GM21528 (cell line): Measurements from ENCODE around the gene PPME1.

Experiments used
- ATAC-seq: cut with Tn5 transposase; IDR thresholded peaks from one replicate; pipeline ENCODE4 v1.9.1; 2021; ENCODE audit warnings: mild to moderate bottlenecking, moderate library complexity; ENCODE audit not compliant: unreplicated experiment, low FRiP score

The PPME1 gene

GRCh38 chr11:74278103-74278502, 107.0 kb downstream of the PPME1 start:
- no peak for ATAC-seq

DNA sequence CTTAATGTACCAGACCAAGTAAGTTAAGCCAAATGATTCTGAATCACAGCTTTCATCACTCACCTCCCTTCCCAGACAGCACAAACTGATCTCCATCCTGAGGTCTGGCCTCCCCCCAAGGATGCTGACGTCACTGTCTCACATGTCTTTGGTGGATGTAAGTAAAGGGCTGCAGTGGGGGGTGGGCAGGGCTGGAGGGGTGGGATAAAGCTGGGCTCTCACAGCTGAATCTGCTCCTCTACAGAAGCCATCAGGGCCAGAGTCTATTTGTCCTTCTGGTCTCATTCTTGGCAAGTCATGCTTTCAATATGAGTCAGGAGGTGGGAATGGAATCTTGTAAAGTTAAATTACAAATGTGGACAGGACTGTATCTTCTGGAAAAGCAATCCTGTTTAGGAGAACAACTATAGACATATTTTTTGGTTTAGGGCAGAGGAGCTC, 107.7 kb downstream of the PPME1 start:
- no peak for ATAC-seq

DNA sequence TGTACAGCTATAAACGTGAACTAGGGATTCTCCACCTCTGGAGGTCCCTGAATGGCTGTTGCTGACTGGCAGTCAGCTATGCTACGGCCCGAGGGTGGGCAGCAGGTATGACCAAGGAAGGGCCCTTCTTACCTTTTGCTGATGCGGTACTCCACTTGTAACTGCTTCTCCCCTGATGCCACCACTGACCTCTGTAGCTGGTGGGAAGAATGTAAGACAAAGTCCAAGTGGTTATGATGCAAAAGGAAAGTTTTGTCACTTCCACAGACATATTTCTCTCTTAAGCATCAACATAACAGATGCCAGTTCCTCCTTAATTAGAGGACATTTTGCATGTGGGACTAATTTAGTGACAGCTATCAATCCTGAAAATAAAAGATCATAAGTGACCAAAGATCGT, 108.2 kb downstream of the PPME1 start:
- ATAC-seq, result no peak

DNA sequence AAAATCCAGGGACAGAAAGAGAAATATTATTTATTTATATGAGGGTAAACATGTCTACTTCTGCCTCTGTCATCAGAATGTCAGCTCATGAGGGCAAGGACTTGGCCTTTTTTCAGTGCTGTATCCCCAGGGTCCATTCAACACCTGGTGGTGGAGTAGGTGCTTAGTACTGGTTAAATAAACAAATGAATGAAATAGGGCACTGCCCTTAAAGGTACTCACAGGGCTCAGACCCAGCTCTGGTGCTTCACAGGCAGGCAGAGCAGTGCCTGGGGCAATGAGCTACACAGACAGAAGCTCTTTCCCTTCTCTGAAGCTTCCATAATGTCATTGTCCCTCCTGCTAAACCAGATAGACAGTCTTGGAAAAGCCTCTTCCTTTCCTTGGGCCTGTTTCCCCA, 109.4 kb downstream of the PPME1 start:
- no peak for ATAC-seq

DNA sequence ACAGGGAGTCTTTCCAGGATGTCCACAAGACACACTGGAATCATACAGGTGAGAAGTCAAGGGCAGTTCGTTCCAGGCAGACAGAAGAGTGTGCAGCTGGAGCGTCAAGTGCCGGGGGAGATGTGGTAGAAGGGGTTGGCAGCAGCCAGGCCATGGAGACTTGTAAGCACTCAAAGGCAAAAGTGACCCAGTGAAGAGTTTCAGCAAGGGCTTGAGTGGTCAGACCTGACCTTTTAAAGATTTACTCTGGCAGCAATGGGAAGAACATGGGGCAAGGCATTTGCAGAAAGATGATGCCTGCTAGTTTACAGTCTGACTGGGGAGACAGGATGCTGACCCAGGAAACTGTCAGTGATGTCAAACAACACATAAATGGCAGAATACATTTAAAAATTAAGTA, 111.3 kb downstream of the PPME1 start:
- ATAC-seq, result no peak

DNA sequence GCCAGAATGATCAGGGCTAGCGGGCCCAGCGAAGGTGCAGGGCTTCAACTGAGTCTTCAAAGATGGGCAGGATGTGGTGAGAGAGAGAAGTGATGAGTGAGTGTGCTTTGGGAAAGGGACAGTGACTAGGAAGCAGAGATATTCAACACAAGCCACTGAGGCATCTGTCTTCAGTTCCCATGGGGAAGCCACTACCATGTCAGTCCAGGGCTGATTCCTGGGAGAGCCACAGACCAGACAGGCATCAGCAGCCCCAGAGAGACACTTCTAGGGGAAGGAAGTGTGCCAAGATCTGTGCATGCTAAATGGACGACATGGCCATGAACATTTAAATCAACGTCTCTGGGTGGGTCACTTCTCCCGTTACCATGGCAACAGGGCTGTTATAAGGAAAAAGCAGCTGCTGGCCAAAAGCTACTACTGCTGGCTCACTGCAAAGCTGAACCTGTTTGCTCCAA, 111.9 kb downstream of the PPME1 start:
- no peak for ATAC-seq

DNA sequence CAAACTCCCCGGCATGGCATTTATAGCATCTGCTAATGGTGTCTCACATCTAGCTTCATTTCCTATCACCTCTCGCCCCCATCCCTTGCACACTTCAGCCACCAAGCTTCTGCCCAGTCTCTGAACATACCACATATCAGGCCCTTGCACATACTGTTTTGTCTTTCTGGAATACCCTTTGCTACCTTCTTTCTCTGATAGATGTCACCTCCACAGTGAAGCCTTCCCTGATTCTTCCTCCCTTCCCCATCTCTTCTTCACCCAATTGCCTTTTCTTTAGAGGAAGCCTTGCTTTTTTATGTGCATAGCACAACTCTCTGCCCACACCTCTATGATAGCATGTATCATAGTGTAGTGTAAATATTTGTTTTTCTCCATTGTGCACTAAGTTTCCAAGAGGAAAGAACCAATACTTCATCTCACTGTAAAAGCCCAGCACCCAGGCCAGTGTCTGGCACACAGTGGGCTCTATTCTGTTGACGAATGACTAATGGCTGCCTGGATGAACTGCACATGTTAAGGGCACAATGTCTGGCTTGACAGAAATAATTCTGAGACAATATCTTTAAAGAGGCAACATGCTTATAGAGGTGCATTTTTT, 112.6 kb downstream of the PPME1 start:
- no peak for ATAC-seq

DNA sequence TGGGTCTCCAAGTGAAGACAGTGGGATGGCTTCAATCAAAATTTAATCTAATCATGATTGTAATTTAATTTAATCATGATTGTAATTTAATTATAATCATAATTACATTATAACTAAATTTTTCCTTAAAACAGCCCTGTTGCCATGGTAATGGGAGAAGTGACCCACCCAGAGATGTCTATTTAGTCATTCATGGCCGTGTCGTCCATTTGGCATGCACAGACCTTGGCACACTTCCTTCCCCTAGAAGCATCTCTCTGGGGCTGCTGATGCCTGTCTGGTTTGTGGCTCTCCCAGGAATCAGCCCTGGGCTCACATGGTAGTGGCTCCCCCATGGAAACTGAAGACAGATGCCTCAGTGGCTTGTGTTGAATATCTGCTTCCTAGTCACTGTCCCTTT, 113.4 kb downstream of the PPME1 start:
- no peak for ATAC-seq

DNA sequence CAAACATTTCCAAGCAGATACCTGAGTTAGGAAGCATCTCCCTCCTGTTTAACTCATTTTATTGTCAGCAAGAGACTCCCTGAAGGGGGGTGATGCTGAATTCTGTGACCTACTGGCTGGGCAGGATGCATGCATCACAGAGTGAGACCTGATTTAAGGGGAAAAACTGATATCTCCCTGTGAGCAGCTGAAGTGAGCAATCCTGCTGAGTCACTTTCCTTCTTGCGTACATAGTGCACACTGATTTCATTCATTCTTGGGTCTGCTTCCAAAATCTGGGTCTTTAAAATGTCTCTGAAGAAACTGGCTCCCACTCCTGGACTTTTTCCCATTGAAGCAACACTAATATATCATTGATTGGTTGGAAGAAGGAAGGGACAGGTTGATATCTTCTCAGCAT, 117.1 kb downstream of the PPME1 start:
- ATAC-seq, result no peak

DNA sequence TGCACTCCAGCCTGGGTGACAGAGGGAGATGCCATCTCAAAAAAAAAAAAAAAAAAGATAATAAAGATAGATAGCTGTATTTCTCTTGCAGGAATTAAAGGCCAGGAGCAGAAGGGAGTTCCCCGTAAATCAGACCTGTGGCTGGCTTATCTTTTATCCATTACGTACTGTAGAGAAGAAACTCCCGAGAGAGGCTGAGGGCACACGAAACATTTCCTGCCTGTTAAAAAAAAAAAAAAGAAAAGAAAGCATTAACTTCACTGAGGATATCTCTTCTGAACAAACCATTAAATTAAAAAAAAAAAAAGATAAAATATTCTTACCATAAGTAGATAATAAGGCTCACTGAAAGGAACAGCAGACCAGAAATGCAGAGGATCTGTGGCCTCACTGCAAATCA, 117.8 kb downstream of the PPME1 start:
- no peak for ATAC-seq

- no peak for ATAC-seq
These were observed 126.4 kb downstream of the PPME1 start for GRCh38 chr11:74297484-74297883.

DNA sequence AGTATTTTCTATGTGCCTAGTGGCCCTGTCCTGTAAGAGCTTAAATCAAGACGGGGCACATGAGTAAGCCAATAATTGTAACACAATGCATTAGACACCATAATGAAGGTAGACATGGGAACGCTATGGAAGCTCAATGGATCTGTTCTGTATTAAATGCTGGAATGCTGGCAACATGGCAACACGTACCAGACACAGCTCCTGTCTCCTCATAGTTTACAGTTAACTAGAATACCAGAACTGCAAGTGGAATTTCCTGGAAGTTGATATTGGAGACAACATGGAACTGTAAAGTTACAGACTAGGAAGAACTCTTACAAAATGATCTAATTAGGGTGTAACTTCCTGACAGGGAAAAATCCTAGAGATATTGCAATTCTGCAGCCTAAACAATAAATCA, 127.9 kb downstream of the PPME1 start:
- no peak for ATAC-seq
